ENCODE data around the gene UAP1. TPM values are rescaled to one million over a fixed set of nuclear protein-coding genes. Genes with fewer than 3 reads are reported as not detected.
A peak's percentile ranks its signal among the peaks of the same experiment; 100 is the strongest.

UAP1 gene
- polyA plus RNA-seq, 4 donors = 55.1 to 118 (median 66.0) TPM

DNA sequence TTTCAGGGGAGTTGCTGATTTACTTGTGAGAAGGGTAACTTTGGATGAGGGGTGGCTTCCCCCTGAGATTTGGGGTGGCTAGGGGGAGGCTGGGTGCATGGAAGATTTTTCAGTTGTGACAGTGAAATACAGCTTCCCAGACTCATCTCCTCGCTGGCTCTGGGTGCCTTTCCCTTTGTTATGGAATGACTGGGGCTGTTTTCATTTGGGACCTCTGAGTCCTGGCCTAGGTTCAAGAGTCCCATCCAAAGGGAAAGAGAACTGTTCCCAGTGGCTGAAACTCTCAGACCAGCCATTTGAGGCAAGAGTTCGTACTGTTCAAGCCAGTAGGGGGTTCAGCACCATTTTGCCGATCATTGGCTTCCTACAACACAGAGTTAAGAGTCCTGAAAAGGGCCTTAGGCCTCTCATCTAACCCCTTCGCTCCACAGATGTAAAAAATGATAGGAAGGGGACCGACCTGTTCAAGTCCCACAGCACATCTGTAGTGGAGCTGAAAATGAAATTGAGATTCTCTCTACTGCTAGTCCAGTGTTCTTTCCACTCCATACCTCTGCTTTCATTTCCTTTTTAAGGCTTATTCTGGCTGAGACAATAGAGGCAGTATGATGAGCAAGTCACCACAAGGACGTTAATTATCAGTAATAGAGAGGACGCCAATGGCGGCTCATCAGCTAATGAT is 71.7 kb downstream of the UAP1 start:
- FAIRE-seq = no peak
- H3K9me3 ChIP-seq (ENCODE audit: control insufficient read depth in 2 of 2, insufficient read depth in 1 of 2, low read depth in 1 of 2, low read length in 1 of 2) = no peaks in the 10 kb centered on the region
- peak overlapping the region in 1 of 3 donors; percentile 50 for H3K4me3 ChIP-seq (ENCODE audit: low read depth in 1 of 3, low read length in 3 of 3)
- no peaks in the 10 kb centered on the region for H3K36me3 ChIP-seq (ENCODE audit: control insufficient read depth in 3 of 3, insufficient read depth in 2 of 3, low read depth in 1 of 3, low read length in 3 of 3)
- peak overlapping the region in 2 of 3 donors; percentile 80 to 83 for H3K27ac ChIP-seq (ENCODE audit: low read depth in 1 of 3, low read length in 2 of 3)
- H3K27me3 ChIP-seq (ENCODE audit: control insufficient read depth in 3 of 3, insufficient read depth in 3 of 3, low read length in 3 of 3) = no peaks in the 10 kb centered on the region
- peaks cover 0 to 3% (median 2%) of the 10 kb centered on the region in 3 donors for H3K4me1 ChIP-seq (ENCODE audit: control insufficient read depth in 3 of 3, insufficient read depth in 2 of 3, low read depth in 1 of 3, low read length in 2 of 3)
- 70 to 85% (median 82%) methylated on average over 8 of the region's 8 CpGs for WGBS, 3 donors
- DNase-seq = peak in 1 of 2 donors; percentile 13

DNA sequence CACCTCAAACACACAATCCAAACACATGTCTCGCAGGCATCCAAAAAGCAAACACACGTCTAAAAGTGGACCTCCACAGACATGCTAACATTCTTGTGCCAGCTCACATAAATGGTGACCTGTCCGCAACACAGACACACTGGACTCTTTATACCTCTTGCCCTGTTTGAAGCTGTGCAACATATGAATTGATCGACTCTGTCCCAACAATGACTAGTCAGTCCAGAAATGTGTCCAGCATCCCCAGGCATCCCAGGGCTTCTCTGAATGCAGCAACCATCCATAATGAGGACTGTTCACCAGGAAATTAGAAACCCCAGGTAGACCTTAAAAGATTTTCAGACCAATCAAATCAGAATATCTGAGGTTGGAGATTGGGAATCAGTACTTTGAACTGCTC is 73.9 kb downstream of the UAP1 start:
- 70 to 90% (median 80%) methylated on average over 4 of the region's 4 CpGs for WGBS, 3 donors
- Histone ChIP-seq H3K9me3 (ENCODE audit: control insufficient read depth in 2 of 2, insufficient read depth in 1 of 2, low read depth in 1 of 2, low read length in 1 of 2) (no peaks in the 10 kb centered on the region), H3K4me3 (ENCODE audit: low read depth in 1 of 3, low read length in 3 of 3) (no peak overlapping the region), H3K27me3 (ENCODE audit: control insufficient read depth in 3 of 3, insufficient read depth in 3 of 3, low read length in 3 of 3) (no peaks in the 10 kb centered on the region), H3K4me1 (ENCODE audit: control insufficient read depth in 3 of 3, insufficient read depth in 2 of 3, low read depth in 1 of 3, low read length in 2 of 3) (peaks cover 0 to under 1% (median 0%) of the 10 kb centered on the region in 3 donors), H3K27ac (ENCODE audit: low read depth in 1 of 3, low read length in 2 of 3) (peak overlapping the region in 1 of 3 donors; percentile 22), H3K36me3 (ENCODE audit: control insufficient read depth in 3 of 3, insufficient read depth in 2 of 3, low read depth in 1 of 3, low read length in 3 of 3) (no peaks in the 10 kb centered on the region)
- FAIRE-seq = no peak
- no peak for DNase-seq

GRCh38 chr1:162639718-162640117 is 78.2 kb downstream of the UAP1 start:
- no peak for FAIRE-seq
- no peaks in the 10 kb centered on the region for H3K27me3 ChIP-seq (ENCODE audit: control insufficient read depth in 3 of 3, insufficient read depth in 3 of 3, low read length in 3 of 3)
- no peak overlapping the region for H3K4me3 ChIP-seq (ENCODE audit: low read depth in 1 of 3, low read length in 3 of 3)
- no peak for DNase-seq
- 92 to 94% (median 93%) methylated on average over 6 to 7 of the region's 7 CpGs for WGBS, 3 donors
- H3K27ac ChIP-seq (ENCODE audit: low read depth in 1 of 3, low read length in 2 of 3) = no peak overlapping the region
- no peaks in the 10 kb centered on the region for H3K4me1 ChIP-seq (ENCODE audit: control insufficient read depth in 3 of 3, insufficient read depth in 2 of 3, low read depth in 1 of 3, low read length in 2 of 3)
- no peaks in the 10 kb centered on the region for H3K9me3 ChIP-seq (ENCODE audit: control insufficient read depth in 2 of 2, insufficient read depth in 1 of 2, low read depth in 1 of 2, low read length in 1 of 2)
- no peaks in the 10 kb centered on the region for H3K36me3 ChIP-seq (ENCODE audit: control insufficient read depth in 3 of 3, insufficient read depth in 2 of 3, low read depth in 1 of 3, low read length in 3 of 3)

DNA sequence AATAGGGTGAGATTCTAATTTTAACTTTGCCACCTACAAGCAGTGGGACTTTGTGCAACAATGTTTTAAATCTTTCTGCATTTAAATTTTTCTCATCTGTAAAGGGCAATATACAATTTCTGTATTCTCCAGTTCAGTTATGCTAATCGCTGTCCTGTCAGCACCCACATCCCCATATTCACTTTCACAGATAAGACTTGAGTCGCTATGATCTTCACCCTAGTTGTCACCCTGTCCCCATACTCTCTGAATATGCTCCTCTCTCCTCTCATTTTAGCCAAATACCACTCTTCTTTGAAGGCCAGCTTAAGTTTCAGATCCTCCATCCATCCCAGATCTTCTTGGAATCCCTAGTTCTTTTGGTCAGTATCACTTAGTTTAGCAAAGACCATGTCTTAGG is 79.6 kb downstream of the UAP1 start:
- WGBS, 3 donors = 91 to 93% (median 92%) methylated on average over 2 of the region's 2 CpGs
- no peaks in the 10 kb centered on the region for H3K27me3 ChIP-seq (ENCODE audit: control insufficient read depth in 3 of 3, insufficient read depth in 3 of 3, low read length in 3 of 3)

DNA sequence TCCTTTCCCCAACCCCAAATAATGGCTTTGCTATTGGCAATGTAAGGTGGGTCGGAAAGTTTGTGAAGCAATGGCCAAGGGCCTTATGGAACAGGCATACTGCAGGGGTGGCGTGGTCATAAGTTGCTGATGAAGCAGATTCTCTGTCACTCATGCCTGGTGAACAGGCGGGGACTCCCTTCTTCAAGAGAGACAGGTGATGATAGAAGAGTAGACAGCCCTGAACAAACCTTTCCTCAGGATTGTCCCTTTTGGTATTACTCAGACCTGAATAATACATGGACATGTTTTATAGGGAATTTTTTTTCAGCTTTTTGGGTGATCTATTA is 83.4 kb downstream of the UAP1 start:
- 93 to 97% (median 95%) methylated on average over 3 of the region's 3 CpGs for WGBS, 3 donors
- FAIRE-seq (no peak), DNase-seq (no peak)
- H3K36me3 ChIP-seq (ENCODE audit: control insufficient read depth in 3 of 3, insufficient read depth in 2 of 3, low read depth in 1 of 3, low read length in 3 of 3) = no peaks in the 10 kb centered on the region
- no peaks in the 10 kb centered on the region for H3K27me3 ChIP-seq (ENCODE audit: control insufficient read depth in 3 of 3, insufficient read depth in 3 of 3, low read length in 3 of 3)
- H3K27ac ChIP-seq (ENCODE audit: low read depth in 1 of 3, low read length in 2 of 3) = no peak overlapping the region
- H3K4me3 ChIP-seq (ENCODE audit: low read depth in 1 of 3, low read length in 3 of 3) = no peak overlapping the region
- H3K9me3 ChIP-seq (ENCODE audit: control insufficient read depth in 2 of 2, insufficient read depth in 1 of 2, low read depth in 1 of 2, low read length in 1 of 2) = no peaks in the 10 kb centered on the region
- H3K4me1 ChIP-seq (ENCODE audit: control insufficient read depth in 3 of 3, insufficient read depth in 2 of 3, low read depth in 1 of 3, low read length in 2 of 3) = peaks cover 0 to 4% (median 0%) of the 10 kb centered on the region in 3 donors

More for the DNA sequence above, 79.6 kb downstream of the UAP1 start:
- DNase-seq (no peak), FAIRE-seq (no peak)
- no peaks in the 10 kb centered on the region for H3K4me1 ChIP-seq (ENCODE audit: control insufficient read depth in 3 of 3, insufficient read depth in 2 of 3, low read depth in 1 of 3, low read length in 2 of 3)
- H3K9me3 ChIP-seq (ENCODE audit: control insufficient read depth in 2 of 2, insufficient read depth in 1 of 2, low read depth in 1 of 2, low read length in 1 of 2) = no peaks in the 10 kb centered on the region
- H3K4me3 ChIP-seq (ENCODE audit: low read depth in 1 of 3, low read length in 3 of 3) = no peak overlapping the region
- H3K27ac ChIP-seq (ENCODE audit: low read depth in 1 of 3, low read length in 2 of 3) = no peak overlapping the region
- H3K36me3 ChIP-seq (ENCODE audit: control insufficient read depth in 3 of 3, insufficient read depth in 2 of 3, low read depth in 1 of 3, low read length in 3 of 3) = no peaks in the 10 kb centered on the region

- FAIRE-seq (no peak), DNase-seq (no peak)
- WGBS, 3 donors = 74 to 86% (median 80%) methylated on average over 4 of the region's 4 CpGs
- no peak overlapping the region for H3K27ac ChIP-seq (ENCODE audit: low read depth in 1 of 3, low read length in 2 of 3)
- H3K4me1 ChIP-seq (ENCODE audit: control insufficient read depth in 3 of 3, insufficient read depth in 2 of 3, low read depth in 1 of 3, low read length in 2 of 3) = peaks cover 0 to 4% (median 0%) of the 10 kb centered on the region in 3 donors
- H3K9me3 ChIP-seq (ENCODE audit: control insufficient read depth in 2 of 2, insufficient read depth in 1 of 2, low read depth in 1 of 2, low read length in 1 of 2) = no peaks in the 10 kb centered on the region
- no peaks in the 10 kb centered on the region for H3K36me3 ChIP-seq (ENCODE audit: control insufficient read depth in 3 of 3, insufficient read depth in 2 of 3, low read depth in 1 of 3, low read length in 3 of 3)
- no peaks in the 10 kb centered on the region for H3K27me3 ChIP-seq (ENCODE audit: control insufficient read depth in 3 of 3, insufficient read depth in 3 of 3, low read length in 3 of 3)
- no peak overlapping the region for H3K4me3 ChIP-seq (ENCODE audit: low read depth in 1 of 3, low read length in 3 of 3)
Observed at GRCh38 chr1:162645666-162646065, 84.1 kb downstream of the UAP1 start.

GRCh38 chr1:162649583-162649982 is 88.1 kb downstream of the UAP1 start:
- Histone ChIP-seq H3K4me3 (ENCODE audit: low read depth in 1 of 3, low read length in 3 of 3) (no peak overlapping the region), H3K9me3 (ENCODE audit: control insufficient read depth in 2 of 2, insufficient read depth in 1 of 2, low read depth in 1 of 2, low read length in 1 of 2) (no peaks in the 10 kb centered on the region), H3K27ac (ENCODE audit: low read depth in 1 of 3, low read length in 2 of 3) (no peak overlapping the region), H3K27me3 (ENCODE audit: control insufficient read depth in 3 of 3, insufficient read depth in 3 of 3, low read length in 3 of 3) (no peaks in the 10 kb centered on the region), H3K36me3 (ENCODE audit: control insufficient read depth in 3 of 3, insufficient read depth in 2 of 3, low read depth in 1 of 3, low read length in 3 of 3) (no peaks in the 10 kb centered on the region), H3K4me1 (ENCODE audit: control insufficient read depth in 3 of 3, insufficient read depth in 2 of 3, low read depth in 1 of 3, low read length in 2 of 3) (peaks cover 0 to 4% (median 0%) of the 10 kb centered on the region in 3 donors)
- WGBS, 3 donors = 67 to 75% (median 72%) methylated on average over 3 of the region's 3 CpGs
- FAIRE-seq = no peak
- DNase-seq = no peak

Measured in small intestine (tissue), 7 donors.